Activated CD8-positive, alpha-beta memory T cell treated with anti-CD3 and anti-CD28 coated beads, Interleukin-2, amount 50 U/mL, for 4 hours (primary cell): ENCODE measurements around the gene NAA80.
A peak's percentile ranks its signal among the peaks of the same experiment; 100 is the strongest.

Experiments used
- DNase-seq: peaks from one replicate; pipeline ENCODE4 v3.0.0-alpha.2; 2020

Gene NAA80

DNA sequence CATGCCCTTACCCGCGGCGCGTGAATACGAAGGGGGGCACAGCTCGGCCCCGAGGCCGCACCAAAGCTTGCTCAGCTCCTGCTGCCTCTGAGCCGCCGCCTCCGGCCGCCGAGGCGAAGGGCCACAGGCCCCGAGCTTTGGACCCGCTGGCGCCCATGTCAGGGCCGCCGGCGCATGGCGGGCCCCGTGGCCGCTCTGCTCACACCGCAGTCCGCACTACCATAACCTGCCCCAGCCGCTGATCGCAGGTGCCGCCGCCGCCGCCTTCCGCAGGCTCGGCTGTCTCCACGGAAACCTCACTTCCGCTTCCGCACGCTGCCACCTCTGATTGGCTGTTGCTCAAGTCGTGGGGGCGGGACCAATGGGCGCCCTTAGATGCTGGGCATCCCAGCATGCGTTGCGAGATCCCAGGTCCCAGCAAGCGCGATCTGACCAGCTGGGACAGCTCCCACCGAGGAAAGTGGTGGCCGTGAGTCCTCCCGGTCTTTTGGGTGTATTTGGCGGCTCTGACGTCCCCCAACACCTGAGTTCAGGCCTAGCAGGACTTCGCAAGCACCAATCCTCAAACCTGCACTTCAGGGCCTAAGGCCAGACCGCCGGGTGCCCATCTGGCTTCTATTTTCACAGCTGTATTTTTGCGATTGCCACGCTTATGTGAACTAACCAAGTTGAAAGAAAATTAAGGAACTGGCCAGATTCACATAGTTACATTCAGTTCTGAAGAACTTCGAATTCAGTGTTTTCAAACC lies 28.9 kb upstream of the NAA80 start, which contains the start of gene TUSC2:
TSS of gene TUSC2 (minus strand) at position 281 of the 749 bp plus-strand sequence. CDS start at position 157, 124 bp downstream.
- DNase-seq = peak; percentile 94

DNA sequence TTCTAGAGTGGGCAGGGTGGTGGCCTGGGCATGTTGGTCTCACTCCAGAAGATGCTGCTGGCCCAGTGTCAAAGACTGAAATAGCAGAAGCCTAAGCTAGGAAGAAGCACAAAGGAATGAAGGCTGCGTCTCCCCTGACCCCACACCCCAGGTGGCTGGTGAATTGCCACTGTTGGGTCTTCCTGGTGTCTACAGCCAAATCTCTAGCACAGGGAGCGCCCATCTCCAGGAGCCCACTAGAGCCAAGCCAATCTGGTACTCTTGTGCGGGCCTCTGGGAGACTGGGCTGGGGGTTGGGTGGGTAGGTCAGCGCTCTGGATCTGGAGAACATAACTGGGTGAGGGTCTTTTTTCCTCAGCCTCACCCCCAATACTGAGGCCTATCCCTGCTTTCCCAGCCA lies 27.9 kb upstream of the NAA80 start:
- DNase-seq = no peak

DNA sequence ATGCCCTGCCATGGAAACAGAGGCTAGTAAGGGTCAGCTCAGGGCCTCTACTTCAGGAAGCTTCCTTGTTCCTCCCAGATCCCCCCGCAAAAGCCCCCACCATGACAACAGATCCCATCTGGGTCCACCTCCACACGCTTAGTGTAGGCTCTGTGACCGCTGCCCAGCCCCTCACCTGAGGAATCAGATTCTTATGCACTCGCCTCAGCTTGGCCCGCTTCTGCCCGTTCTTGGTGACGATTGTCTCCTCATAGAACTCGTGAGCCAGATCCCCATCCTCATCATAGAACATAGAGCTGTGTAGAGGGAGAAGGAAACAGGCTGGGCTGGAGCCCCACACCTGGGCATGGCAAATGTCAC lies 27.0 kb upstream of the NAA80 start:
- DNase-seq = no peak

DNA sequence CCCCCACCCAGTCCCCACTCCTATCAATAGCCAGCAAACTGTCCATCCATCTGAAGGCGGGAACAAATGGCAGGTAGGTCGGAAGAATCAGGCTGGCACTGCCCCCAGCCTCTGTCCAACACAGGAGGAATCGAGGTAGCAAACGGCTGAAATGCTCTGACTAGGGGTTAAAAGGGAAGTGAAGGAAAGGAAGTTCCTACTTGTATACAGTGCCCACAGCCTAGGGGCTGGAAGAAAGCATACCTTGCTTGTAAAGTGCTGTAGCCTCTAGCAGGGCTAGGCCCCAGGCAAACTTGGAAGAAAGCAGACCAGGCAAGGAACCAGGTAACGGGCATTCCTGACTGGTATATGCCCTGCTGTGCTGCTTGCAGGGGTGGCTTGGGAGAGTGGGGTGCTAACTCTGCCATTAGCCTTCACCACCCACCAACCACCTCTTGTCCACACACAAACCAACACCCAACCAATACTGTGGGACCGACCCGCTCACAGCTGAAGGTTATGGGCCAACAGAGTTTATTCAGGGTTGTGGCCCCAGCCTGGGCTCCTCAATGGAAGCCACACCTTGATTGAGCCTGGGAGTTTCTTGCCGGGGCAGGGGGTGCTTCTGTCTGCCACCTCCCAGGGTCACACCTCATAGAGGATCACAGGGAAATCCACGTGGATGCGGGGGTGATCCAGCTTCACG lies 26.4 kb upstream of the NAA80 start:
- DNase-seq = no peak

DNA sequence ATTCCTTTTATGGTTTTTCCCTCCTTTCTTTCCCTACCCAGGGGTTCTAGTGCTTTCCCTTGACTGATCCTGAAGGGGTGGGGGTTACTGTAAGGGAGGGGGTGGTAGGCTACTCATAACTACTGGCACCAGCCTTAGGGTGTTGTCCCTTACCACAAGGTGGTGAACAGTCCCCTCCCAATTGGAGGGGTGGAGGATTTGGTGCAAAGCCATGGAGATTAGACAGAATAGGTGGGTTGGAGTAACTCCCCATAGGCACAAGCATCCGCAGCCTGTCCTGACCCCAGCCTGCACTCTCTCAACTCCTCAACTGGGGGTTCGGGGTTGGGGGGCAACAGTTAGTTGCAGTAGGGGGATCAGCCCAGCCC lies 25.9 kb upstream of the NAA80 start:
- no peak for DNase-seq

DNA sequence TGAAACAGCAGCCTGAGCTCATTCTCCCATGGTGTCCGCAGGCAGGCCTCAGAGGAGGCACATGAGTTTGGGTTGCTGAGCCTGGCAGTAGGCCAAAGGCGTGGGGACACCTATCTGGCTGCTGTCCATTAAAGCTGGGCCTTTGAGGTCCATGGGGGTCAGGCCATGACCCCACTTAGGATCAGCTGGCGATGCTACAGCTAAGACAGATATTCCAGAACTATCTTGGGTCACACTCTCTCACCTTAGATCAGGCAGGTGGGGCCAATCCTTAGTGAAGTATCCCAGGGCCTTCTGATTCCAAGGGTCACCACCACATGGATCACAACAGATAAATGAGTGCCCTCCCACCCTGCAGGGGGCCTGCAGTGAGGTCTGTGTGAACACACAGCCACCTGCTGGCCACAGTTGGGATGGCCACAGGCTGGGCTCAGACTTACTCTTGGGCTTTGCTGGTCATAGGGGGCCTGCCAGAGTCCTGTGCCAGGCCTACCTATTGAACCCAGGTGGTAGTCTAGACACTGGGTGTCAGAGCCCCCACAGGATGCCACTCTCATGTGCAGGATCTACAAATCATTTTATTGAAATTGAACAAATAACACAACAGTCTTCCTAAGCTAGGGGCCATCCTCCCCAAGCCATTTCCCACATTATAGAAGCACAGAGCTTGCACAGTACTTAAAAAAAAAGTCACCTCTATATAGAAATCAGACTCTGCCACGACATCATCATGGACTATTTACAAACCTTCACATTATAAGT lies 25.3 kb upstream of the NAA80 start:
- DNase-seq = peak; percentile 66

DNA sequence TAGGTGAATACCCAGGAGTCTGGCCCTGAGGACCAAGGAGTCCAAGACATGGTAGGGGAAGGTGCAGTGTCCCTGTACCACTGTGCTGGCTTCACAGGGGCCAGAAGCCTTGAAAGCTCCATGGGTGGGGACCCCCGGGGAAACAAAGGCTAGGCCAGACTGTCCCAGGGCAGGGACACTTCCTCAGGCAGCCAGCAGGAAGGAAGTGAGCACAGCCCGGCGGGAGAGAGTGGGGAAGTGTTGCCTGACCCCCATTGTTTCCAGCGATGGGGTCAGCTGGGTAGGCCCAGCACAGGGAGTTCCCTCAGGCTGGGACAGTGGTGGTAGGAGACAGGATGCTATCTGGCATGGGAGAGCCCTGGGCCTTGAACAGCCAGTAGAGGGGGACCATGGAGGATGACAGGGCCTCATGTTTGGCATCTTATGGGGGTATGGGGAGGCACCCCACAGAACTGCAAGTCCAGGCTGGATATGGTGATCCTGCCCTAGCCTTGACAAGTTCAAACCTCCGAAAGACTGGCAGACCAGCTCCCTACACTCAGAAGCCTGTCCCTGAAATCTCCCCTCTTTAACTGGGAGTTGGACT lies 24.5 kb upstream of the NAA80 start:
- DNase-seq = no peak

DNA sequence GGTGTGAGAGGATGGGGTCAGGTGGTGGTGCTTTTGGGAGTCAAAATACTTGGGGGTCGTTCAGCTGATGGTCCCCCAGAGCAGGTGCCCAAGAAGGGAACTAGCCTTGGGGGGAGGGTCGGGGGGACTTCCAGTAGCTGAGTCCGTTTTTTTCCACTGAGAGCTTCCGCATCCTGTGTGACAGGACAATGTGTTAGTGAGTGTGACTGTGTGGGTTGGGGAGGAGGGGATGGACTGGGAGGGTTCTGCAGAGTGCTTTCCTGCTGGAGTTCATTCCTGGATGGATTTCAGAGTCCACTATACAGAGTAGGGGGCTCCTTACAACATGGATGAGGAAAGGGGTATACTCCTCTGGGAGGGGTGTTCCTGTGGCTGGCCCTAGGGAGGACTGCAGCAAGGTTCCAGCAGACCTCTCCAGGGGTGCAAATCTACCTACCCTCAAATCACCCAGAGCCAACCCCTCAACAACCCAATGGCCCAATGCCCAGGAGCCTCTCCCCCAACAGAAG lies 23.9 kb upstream of the NAA80 start:
- DNase-seq = no peak

DNA sequence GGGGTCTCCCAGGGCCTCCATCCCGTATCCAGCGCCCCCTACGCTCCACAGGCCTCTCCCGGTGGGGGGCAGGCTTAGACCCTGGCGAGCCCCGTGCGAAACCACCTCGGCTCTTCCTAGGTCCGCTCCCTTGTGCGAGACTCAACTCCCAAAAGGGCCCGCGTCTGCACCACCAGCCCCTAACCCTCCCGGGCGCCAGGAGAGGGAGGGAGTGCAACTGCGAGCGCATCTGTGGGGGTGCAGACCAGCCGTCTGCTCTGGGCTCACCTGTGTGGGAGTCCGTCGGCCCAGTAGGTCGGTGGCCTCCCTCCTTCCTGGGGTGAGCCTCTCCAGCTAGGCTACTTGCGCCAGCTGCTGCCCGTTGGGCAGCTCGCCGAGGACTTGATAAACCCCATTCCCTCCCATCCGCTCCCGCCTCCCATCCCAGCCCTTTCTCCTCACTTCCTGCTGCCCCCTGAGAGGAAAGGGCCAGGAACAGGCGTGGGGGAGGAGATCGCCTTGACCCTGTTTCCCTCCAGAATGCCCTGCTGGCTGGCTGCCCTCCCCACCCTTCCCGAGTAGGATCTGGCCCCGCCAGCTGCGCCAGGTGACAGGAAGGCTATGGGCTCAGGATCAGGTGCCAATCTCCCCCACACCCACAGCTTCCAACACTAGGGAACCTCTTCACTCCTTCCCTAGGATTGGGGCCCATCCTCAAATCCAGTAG lies 23.3 kb upstream of the NAA80 start, which contains the start of gene HYAL2:
TSS of gene HYAL2 (minus strand) at position 360 of the 706 bp plus-strand sequence. CDS start 2,256 bp downstream, outside the sequence.
- DNase-seq = no peak

DNA sequence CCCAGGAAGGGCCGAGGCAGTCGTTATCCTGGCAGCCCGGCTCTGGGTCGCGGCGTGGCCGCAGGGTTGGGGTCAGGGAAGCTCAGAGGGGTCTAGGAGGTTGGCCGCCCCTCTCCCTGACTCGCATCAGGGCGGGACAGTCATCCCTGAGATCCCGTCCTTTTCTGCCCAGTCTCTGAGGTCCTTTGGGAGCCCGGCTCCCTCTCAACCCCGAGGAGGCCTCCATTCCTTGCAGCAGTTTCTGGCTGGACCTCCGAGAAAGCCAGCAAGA lies 22.8 kb upstream of the NAA80 start:
- no peak for DNase-seq

DNA sequence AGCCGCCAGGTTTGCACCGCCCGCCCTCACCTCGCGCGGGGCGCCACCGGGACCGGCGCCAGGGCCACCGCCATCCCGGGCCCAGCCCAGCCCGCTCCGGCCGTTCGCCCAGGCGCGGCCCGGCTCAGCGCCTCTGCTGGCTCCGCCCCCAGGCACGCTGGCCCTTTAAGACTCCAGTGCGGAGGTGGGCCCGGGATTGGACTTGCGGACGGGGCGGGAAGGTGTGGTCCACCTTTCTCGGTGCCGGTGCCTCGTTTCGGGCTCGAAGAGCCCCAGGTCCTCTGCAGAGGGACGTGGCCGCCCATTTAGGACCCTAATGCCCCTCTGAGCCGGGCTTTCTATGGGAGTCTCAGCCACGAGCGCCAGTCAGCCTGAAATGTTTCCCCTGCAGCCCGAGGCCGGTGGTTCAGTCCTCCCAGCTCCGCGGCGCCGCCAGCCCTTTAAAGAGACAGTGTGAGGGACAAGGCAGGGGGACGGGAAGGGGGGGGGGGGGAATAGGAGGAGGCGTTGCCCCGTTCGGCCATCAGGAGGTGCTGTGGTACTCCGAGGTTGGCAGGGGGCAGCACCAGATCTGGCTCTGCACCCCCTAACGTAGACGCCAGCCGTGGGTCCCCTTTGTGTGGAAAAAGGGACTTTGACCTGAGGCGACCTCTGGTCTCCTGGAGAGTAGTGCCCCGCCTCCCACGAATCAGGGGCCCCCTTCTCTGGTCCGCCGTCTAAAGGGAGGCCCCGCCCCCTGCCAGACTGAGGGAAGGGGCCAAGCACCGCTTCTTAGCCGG lies 22.3 kb upstream of the NAA80 start:
- DNase-seq = peak; percentile 78

DNA sequence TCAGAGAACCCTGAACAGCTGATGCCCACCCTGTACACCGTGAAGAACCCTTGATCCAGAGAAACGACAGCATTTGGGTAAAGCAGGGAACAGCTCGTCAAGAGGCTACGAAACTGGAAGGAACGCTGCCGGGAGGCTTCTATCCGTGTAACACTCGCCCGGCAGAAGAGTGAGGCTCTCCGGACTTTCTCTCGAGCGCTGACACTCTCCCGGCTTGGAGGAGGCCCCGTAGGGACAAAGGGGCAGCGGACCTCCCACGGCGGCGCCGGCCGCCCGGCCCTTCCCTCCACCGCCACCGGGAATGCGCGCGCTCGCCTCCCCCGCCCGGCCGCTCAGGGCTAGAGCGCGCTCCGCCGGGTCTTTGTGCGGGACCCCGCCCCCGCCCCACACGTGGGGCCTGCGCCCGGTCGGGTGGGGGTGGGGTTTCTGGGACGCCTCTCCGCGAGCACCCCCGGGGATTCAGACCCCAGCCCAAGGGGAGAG lies 21.7 kb upstream of the NAA80 start:
- peak; percentile 67 for DNase-seq

DNA sequence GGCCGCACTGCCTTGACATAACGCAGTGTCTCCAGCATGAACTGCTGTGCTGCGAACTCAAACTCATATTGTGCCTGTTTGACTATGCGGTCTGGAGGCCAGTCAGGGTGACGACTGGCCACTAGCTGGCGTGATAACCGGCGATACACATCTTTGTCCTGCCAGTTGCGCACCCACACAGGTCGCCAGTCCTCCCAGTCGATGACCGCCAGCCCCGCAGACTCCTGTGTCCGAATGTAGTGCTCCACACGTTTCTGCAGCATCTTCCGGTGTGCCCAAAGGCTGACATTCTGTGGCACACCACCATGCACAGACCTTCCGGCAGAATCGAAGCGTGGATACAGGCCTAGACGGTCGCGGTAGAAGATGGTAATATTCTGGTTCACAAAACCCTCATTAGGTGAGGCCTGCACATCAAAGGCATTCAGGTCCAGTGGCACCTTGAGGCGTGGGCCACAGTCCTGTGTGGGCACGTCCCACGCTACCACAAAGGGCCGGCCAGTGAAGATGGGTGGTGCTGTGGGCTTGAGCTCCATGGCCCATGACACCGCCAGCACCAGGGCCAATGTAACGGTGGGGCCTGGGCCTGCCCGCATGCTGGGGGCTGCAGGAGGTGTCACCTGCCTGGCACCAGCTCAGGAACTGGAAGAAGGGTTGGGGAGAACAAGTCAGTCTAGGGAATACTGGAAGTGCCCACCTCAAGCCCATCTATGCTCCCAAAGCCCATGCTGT lies 20.9 kb upstream of the NAA80 start:
- DNase-seq = no peak

DNA sequence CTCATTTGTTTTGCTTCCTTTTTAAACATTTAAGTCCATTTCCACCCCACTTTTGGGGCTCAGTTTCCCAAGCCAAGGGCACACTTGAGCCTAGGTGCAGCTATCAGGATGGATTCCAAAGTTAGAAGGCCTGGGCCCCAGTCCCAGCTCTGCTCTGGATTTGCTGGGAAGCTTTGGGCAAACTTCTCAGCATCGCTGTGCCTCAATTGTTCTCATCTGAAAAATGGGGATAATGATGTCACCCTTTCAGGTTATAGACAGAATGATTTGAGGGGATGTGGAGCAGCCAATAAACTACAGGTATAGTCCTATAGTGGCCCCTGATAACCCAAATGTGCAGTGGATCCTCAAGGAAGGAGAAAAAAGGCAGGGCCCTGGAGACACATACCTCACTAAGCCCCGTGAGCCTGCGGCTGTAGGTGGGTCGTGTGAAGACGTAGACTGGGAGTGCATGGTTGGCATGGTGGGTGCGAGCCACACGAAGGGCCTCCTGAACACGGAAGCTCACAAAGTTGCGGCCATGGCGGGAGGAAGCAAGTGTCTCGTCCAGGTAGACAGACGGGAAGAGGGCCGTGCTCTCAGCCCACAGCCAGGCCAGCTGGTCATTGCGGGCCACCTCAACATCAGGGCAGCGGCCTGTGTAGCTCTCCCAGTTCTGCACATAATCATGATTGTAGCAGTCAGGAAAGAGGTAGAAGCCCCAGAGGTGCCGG lies 20.1 kb upstream of the NAA80 start:
- DNase-seq = no peak

DNA sequence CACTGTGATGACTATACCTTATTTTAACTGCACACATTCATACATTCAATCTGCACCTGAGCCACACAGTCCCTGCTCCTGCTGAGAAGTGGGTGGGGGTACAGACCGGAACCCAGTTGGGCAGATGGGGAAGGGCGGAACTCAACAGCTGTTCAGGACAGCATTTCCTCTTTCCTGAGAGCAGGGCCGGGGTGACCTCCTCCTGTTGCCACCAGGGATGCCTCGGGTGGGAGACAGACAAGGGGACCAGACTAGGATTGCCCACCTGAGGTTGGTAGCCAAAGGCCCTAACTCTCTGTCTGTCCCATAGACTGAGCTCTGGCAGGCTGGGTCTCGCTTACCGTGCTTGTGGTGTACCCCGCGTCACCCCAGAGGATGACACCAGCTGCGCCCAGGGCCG lies 19.4 kb upstream of the NAA80 start:
- no peak for DNase-seq

DNA sequence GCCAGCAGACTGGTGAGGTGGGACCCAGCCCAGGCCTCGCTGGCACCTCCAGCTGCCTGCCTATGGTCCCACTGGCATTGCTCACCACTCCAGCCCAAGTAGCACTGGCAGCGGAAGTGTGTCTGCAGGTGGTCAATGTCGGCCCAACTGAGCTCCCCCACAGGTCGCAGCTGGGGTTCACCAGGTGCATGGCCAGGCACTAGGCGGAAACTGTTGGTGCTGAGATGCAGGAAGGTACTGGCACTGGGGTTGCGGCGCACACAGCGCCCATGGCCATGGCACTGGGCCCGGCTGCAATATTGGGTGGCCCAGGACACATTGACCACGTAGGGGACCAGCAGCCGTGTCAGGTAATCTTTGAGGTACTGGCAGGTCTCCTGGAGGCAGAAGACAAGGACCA lies 19.0 kb upstream of the NAA80 start:
- no peak for DNase-seq

DNA sequence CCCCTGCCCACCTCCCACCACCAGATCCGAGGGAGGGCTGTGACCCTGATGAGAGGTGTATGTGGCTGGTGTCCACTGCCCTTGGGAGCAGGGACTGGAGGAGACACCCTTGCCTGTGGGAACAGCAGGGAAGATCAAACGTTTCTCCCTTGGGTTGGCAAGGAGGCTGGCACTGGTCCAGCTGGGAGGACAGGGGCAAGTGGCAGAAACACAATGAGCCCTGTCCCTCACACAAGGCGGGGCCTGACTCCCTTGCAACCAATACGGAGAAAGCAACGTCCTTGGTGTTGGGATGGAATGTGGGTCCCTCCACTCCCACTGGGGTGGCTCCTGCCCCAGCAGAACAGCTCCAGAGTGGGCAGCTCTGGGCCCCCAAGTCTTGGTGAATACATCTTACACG lies 18.1 kb upstream of the NAA80 start:
- DNase-seq = no peak

DNA sequence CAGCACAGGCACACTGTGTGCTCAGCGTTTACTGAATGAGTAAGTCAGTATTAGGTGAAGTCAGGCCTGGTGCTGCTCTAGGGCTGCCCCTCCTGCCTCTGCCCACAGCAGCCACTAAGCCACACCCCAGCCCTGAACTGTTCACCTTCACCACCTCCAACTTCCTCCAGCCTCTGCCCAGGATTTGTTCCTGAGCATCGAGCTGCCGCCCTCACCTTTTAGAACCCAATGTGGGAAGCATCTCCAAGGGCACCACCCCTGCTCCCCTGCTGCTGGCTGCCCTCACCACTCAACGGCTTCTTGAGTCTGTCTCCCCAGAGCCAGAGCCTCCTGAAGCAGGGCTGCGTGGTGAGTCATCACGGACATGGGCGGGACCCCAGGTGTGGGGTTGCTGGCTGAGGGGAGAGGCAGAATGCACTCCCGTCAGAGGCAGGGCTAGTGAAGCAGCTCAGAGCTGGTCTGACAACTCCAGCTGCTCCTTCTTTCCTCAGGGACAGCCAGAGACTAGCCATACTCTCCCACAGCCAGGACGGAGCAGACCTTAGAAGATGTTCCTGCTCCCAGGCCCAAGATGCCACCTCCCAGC lies 17.5 kb upstream of the NAA80 start:
- peak; percentile 80 for DNase-seq

DNA sequence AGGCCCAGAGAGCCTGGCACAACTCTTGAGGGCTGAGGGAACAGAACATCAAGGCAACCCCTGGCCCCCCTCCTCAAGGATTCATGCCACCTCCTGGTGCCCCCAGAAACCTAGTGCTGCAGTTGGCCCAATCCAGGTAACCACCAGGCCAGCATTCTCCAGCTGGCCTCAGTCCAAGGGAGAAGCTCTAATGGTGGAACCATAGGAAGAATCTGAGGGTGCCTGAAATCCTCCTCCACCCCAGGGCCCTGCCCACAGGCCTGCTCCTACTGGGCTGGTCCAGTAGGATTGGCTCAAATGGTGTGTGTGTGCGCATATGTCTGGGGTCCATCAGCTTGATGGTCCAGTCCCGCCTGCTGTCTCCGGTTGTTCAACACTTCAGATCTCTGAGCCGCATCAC lies 15.6 kb upstream of the NAA80 start:
- DNase-seq = no peak

DNA sequence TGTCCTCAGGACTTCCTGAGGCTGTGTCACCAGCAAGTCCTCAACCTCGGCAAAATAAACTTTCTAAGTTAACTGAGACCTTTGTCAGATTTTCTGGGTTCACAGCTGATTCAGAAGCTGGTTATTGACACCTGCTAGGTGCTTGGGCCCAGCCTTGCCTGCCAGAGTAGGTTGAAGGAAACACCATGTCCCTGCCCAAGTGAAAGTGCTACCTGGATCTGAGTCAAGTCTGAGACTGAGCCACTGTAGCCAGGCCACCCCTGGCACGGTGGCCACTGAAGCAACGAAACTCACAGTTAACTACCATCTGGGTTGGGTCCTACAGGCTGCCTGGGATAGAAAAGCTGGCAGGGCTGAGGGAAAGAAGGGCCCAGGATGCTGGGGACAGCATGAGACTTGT lies 15.1 kb upstream of the NAA80 start:
- no peak for DNase-seq
